Measurements from ENCODE around the gene SHKBP1. TPM values are rescaled to one million over a fixed set of nuclear protein-coding genes. Genes with fewer than 3 reads are reported as not detected.

Gene SHKBP1
- polyA plus RNA-seq, 3 donors from 2014 or later: 115 to 186 (median 156) TPM

- H3K27ac Mint-ChIP-seq: peak overlapping the region in 2 of 6 donors; percentile 21 to 40
- peak overlapping the region in 1 of 5 donors; percentile 10 for H3K4me3 Mint-ChIP-seq
- no peaks in the 10 kb centered on the region for H3K36me3 Mint-ChIP-seq
- no peaks in the 10 kb centered on the region for H3K9me3 Mint-ChIP-seq
- no peak for DNase-seq
- H3K4me1 Mint-ChIP-seq: peaks cover 21 to 25% of the 10 kb centered on the region in 2 donors
- peaks cover 18 to 25% (median 22%) of the 10 kb centered on the region in 3 donors for H3K27me3 Mint-ChIP-seq (ENCODE audit: low read depth in 3 of 3)
Measured at GRCh38 chr19:40594657-40595091, 18.0 kb downstream of the SHKBP1 start.

- no peaks in the 10 kb centered on the region for H3K9me3 Mint-ChIP-seq
- no peak overlapping the region for H3K27ac Mint-ChIP-seq
- DNase-seq: no peak
- peaks cover 33 to 35% of the 10 kb centered on the region in 2 donors for H3K4me1 Mint-ChIP-seq
- H3K4me3 Mint-ChIP-seq: no peak overlapping the region
- no peaks in the 10 kb centered on the region for H3K36me3 Mint-ChIP-seq
- peaks cover 26 to 35% (median 32%) of the 10 kb centered on the region in 3 donors for H3K27me3 Mint-ChIP-seq (ENCODE audit: low read depth in 3 of 3)
Measured at GRCh38 chr19:40596608-40597328, 20.1 kb downstream of the SHKBP1 start.

GRCh38 chr19:40597329-40597838 lies 20.7 kb downstream of the SHKBP1 start:
- Mint-ChIP-seq H3K27ac (peak overlapping the region in 1 of 6 donors; percentile 40), H3K27me3 (ENCODE audit: low read depth in 3 of 3) (peaks cover 29 to 37% (median 37%) of the 10 kb centered on the region in 3 donors), H3K4me1 (peaks cover 38 to 39% of the 10 kb centered on the region in 2 donors), H3K4me3 (peak overlapping the region in 2 of 5 donors; percentile 6 to 11), H3K36me3 (no peaks in the 10 kb centered on the region), H3K9me3 (no peaks in the 10 kb centered on the region)
- DNase-seq: no peak

- H3K4me1 Mint-ChIP-seq: peaks cover 44 to 46% of the 10 kb centered on the region in 2 donors
- H3K27ac Mint-ChIP-seq: no peak overlapping the region
- peaks cover 29 to 37% (median 37%) of the 10 kb centered on the region in 3 donors for H3K27me3 Mint-ChIP-seq (ENCODE audit: low read depth in 3 of 3)
Measured at GRCh38 chr19:40598121-40598917, 21.6 kb downstream of the SHKBP1 start.

GRCh38 chr19:40598918-40599307 lies 22.2 kb downstream of the SHKBP1 start:
- no peak overlapping the region for H3K4me3 Mint-ChIP-seq
- DNase-seq: no peak
- H3K36me3 Mint-ChIP-seq: no peaks in the 10 kb centered on the region
- no peaks in the 10 kb centered on the region for H3K9me3 Mint-ChIP-seq
- peaks cover 30 to 38% (median 37%) of the 10 kb centered on the region in 3 donors for H3K27me3 Mint-ChIP-seq (ENCODE audit: low read depth in 3 of 3)
- H3K4me1 Mint-ChIP-seq: peaks cover 49 to 51% of the 10 kb centered on the region in 2 donors
- H3K27ac Mint-ChIP-seq: no peak overlapping the region

More at GRCh38 chr19:40598121-40598917, 21.6 kb downstream of the SHKBP1 start:
- peak; percentile 79 to 80 (median 80) for DNase-seq
- Mint-ChIP-seq H3K4me3 (peak overlapping the region in 1 of 5 donors; percentile 40), H3K36me3 (no peaks in the 10 kb centered on the region), H3K9me3 (no peaks in the 10 kb centered on the region)

- peaks cover 49 to 52% of the 10 kb centered on the region in 2 donors for H3K4me1 Mint-ChIP-seq
- H3K27ac Mint-ChIP-seq: peak overlapping the region in 3 of 6 donors; percentile 17 to 72 (median 66)
- no peaks in the 10 kb centered on the region for H3K9me3 Mint-ChIP-seq
- no peak for DNase-seq
- peaks cover 33 to 40% (median 38%) of the 10 kb centered on the region in 3 donors for H3K27me3 Mint-ChIP-seq (ENCODE audit: low read depth in 3 of 3)
- no peaks in the 10 kb centered on the region for H3K36me3 Mint-ChIP-seq
- peak overlapping the region; percentile 25 to 69 (median 46) for H3K4me3 Mint-ChIP-seq
Measured at GRCh38 chr19:40599331-40599901, 22.7 kb downstream of the SHKBP1 start.

GRCh38 chr19:40599902-40600569 lies 23.4 kb downstream of the SHKBP1 start:
- Mint-ChIP-seq H3K36me3 (no peaks in the 10 kb centered on the region), H3K27ac (peak overlapping the region in 1 of 6 donors; percentile 66), H3K4me3 (peak overlapping the region; percentile 53 to 71 (median 57)), H3K27me3 (ENCODE audit: low read depth in 3 of 3) (peaks cover 34 to 40% (median 38%) of the 10 kb centered on the region in 3 donors), H3K9me3 (no peaks in the 10 kb centered on the region), H3K4me1 (peaks cover 50 to 53% of the 10 kb centered on the region in 2 donors)
- no peak for DNase-seq

DNA sequence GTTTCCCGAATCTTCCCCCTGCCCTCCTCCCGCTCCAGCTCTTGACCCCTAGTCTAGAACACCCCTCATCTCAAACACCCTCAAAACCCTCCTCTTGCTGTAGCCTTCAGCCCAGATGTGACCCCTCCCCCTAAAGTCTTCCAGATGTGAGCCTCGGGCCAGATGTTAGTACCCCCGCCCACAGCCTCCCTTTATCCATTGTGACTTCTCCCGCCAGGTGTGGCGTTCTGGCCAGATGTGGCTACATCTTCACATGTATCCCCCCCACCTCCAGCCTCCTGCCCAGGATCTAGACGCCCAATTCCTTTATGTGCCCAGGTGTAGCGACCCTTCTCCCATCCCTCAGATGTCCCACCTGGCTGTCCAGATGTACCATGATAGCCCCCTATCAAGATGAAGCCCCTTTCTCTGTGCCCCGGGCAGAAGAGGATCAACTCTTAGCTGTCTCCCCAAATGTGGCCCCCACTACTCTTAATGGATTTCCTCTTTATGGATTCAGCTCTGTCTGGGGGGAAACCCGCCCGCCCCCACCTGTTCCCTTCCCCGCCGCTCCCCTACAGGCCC lies 24.0 kb downstream of the SHKBP1 start:
- peaks cover 36 to 43% (median 38%) of the 10 kb centered on the region in 3 donors for H3K27me3 Mint-ChIP-seq (ENCODE audit: low read depth in 3 of 3)
- DNase-seq: no peak
- no peaks in the 10 kb centered on the region for H3K9me3 Mint-ChIP-seq
- H3K27ac Mint-ChIP-seq: peak overlapping the region in 1 of 6 donors; percentile 64
- H3K4me3 Mint-ChIP-seq: peak overlapping the region; percentile 53 to 71 (median 57)
- H3K36me3 Mint-ChIP-seq: no peaks in the 10 kb centered on the region
- H3K4me1 Mint-ChIP-seq: peaks cover 56% of the 10 kb centered on the region in 2 donors

DNA sequence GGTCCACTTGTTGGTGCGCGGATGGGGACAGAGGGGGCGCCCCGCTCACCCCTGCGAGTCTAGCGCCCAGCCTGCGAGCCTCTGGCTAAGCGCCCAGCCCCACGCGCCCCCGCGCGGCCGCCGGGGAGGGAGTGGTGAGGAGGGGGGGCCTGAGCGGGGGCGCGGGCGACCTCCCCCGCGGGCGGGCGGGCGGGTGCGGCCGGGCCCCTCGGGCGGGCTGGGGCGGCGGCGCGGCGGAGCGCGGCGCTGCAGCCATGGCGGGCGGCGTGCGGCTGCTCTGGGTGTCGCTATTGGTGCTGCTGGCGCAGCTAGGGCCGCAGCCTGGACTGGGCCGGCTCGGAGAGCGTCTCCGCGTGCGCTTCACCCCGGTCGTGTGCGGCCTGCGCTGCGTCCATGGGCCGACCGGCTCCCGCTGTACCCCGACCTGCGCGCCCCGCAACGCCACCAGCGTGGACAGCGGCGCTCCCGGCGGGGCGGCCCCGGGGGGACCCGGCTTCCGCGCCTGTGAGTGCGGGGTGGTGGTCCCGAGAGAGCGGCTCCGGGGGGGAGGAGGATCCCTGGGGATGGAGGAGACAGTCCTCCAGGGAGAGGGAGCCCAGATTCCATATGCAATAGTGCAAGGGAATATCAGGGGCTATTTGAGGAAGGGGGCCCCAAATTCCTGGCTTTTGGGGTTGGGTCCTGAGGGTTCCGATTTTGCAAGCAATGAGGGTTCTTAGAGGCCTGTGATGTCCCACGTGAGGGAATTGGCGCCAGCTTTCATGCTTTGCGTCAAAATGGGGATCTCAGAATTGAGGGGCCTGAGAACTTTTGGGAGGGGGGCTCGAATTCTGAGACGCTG lies 24.7 kb downstream of the SHKBP1 start, which contains the start of gene LTBP4:
LTBP4 (plus strand) TSS at position 236 of the 841 bp plus-strand sequence; CDS start at position 255, 19 bp downstream.
- Mint-ChIP-seq H3K27ac (peak within 1 kb of the TSS in 1 of 6 donors; percentile 64), H3K4me3 (peak within 1 kb of the TSS; percentile 53 to 71 (median 63)), H3K27me3 (ENCODE audit: low read depth in 3 of 3) (peaks cover 32 to 41% (median 37%) of the 10 kb centered on the region in 3 donors), H3K9me3 (no peaks in the 10 kb centered on the region), H3K36me3 (no peaks in the 10 kb centered on the region), H3K4me1 (peaks cover 63% of the 10 kb centered on the region in 2 donors)
- peak in 2 of 3 donors; percentile 32 to 44 for DNase-seq

DNA sequence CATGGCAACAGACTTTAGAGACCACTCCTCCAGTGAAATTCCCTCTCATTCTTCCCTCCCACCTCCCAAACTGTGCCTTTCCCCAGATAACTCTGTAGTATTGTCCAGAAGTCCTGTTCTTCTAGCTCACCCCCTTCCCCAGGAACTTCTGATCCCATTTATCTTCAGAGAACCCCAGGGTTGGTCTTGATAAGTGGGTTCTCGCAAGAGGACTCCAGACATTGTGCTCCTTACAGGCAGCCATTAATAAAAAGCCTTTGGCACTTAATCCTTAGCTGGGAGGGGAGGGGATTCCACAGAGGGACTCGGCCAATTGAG lies 26.4 kb downstream of the SHKBP1 start:
- peak overlapping the region in 3 of 5 donors; percentile 21 to 44 (median 24) for H3K4me3 Mint-ChIP-seq
- peaks cover 29 to 36% (median 35%) of the 10 kb centered on the region in 3 donors for H3K27me3 Mint-ChIP-seq (ENCODE audit: low read depth in 3 of 3)
- no peaks in the 10 kb centered on the region for H3K9me3 Mint-ChIP-seq
- H3K4me1 Mint-ChIP-seq: peaks cover 62 to 69% of the 10 kb centered on the region in 2 donors
- no peaks in the 10 kb centered on the region for H3K36me3 Mint-ChIP-seq
- peak overlapping the region in 3 of 6 donors; percentile 36 to 86 (median 72) for H3K27ac Mint-ChIP-seq
- DNase-seq: no peak

- DNase-seq: peak; percentile 93 to 95 (median 94)
- Mint-ChIP-seq H3K36me3 (no peaks in the 10 kb centered on the region), H3K4me3 (peak overlapping the region; percentile 83 to 91 (median 89)), H3K9me3 (no peaks in the 10 kb centered on the region), H3K27ac (peak overlapping the region in 5 of 6 donors; percentile 86 to 95 (median 92)), H3K27me3 (ENCODE audit: low read depth in 3 of 3) (peaks cover 25 to 34% (median 33%) of the 10 kb centered on the region in 3 donors), H3K4me1 (peaks cover 63 to 66% of the 10 kb centered on the region in 2 donors)
Measured at GRCh38 chr19:40603389-40604170, 26.9 kb downstream of the SHKBP1 start.
